GM12874 (cell line): Measurements from ENCODE around the gene SHD.

Source experiments
- CTCF ChIP-seq: IDR thresholded peaks from 2 replicates; pipeline ENCODE4 v1.5.1; 2011; ENCODE audit warnings: low read depth, mild to moderate bottlenecking, control low read depth, low read length, moderate library complexity; ENCODE audit not compliant: insufficient read depth

The SHD gene

GRCh38 chr19:4329858-4330257 is 50.8 kb downstream of the SHD start:
- TF ChIP-seq CTCF: no peak

GRCh38 chr19:4334929-4335570 is 56.0 kb downstream of the SHD start:
- no peak for TF ChIP-seq CTCF

GRCh38 chr19:4337906-4338440 is 58.9 kb downstream of the SHD start:
- TF ChIP-seq CTCF: no peak

- no peak for TF ChIP-seq CTCF
Measured at GRCh38 chr19:4338441-4339355, 59.6 kb downstream of the SHD start, which contains the start of gene STAP2. TSS of gene STAP2 (minus strand) at chr19:4338827. CDS start at chr19:4338753, 74 bp downstream.
